KBM-7 (cell line): ENCODE results near the gene P2RY2.
"Not testable (repeated sequence)": the region's sequence is repeated elsewhere in the genome, so short reads cannot be mapped to it uniquely, and the experiment has no call there.

ENCODE experiments used
- DNase-seq: peaks from one replicate; pipeline ENCODE4 v3.0.0-alpha.2; 2015
- in situ Hi-C: fragments of 300-500 bp; cut with MboI; formaldehyde crosslinking; loops from 2 replicates; pipeline ENCODE4 v1.14.3; 2020; ENCODE audit warnings: low sequenced_read_pairs, low pct_unique_long_range_greater_than_20kb, mixed read lengths

Gene P2RY2

DNA sequence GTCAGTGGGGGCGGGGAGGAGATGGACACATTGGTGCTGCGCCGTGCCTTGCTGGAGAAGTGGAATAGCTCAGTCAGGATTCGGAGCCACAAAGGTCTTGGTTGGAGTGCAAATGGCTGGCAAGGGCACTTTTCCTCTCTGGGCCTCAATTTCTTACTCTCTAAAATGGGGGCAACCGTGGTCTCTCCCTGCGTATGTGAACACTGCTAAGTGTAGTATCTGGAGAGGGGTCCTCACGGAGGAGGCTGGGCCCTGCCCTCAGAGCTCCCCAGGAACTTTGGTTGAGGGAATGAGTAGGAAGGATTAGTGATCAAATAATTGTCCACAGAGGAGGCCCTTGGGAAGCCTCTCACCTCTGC is 54.6 kb downstream of the P2RY2 start:
- no peak for DNase-seq
- in situ Hi-C loops: no loop called here

DNA sequence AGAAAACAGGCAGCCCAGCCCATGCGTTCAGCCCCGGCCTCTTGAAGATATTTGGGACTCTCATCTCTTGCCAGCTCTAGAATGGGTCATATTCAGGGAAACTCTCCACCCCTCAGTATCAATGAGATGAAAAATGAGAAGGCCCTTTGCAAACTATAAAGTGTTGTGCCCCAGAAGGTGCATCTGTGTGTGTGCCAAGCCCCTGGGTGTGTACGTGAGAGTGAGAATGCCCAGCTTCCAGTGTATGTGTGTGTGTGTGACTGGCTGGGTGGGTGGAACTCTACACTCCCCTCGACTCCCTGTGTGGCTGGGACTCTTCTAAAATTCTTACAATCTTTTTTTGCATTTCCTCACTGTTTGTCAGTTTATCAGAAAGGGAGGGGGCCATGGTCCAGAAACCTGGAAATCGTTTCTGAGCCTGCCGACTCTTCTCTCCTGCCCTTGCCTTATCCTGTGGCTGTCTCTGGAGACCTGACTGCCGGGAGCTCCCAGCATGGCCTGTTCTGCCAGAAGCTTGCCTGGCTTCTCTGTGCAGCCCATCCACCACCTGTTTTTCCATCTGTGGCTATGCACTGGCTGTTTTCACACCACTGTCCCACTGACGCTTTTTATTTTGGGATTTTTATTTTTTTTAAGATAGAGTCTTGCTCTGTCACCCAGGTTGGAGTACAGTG is 55.3 kb downstream of the P2RY2 start:
- in situ Hi-C loops: no loop called here
- DNase-seq: no peak

DNA sequence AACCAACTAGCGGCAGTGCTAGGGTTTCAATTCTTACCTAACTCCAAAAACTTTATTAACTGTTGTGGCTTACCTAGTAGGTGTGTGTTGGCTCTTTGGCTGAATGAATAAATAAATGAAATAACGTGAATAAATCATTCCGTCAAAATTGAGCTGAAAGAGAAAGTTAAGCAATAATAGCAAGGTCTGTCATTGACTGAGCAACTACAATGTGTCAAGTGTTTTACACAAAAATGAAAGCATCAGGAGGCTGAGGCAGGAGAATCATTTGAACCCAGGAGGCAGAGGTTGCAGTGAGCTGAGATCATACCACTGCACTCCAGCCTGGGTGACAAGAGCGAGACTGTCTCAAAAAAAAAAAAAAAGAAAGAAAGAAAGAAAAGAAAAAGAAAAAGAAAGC is 56.1 kb downstream of the P2RY2 start:
- in situ Hi-C loops, DNase-seq: not testable (repeated sequence)

DNA sequence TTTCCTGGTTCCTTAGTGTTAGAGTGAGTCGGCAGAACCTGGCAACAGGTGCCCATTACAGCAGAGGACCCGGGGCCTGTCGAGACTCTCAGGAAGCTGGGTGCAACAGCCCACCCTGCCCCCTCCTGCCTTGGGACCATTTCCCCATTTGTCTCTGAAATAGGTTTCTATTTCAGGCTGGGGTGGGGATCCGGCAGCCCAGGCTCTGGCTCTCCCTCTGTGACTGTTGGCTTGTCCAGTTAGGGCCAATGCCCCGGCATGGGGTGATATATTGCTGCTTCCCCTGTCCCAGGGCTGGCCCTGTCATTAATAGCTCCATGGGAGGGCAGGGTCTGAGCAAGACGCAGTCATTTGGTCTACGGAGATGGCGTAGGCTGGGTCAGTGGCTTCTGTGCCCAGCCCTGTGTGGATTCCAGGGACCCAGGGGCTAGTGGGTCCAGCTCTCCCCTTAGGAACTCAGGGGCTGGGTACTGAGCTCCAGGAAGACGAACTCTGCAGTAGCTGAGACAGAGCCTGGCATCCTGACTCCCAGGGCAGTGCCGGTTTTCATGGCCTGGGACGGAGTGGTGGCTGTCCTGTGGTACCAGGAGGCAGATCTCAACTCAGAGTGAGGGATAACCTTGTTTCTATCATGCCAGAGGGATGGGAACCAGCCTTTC is 56.8 kb downstream of the P2RY2 start:
- in situ Hi-C loops: no loop called here
- DNase-seq: no peak

DNA sequence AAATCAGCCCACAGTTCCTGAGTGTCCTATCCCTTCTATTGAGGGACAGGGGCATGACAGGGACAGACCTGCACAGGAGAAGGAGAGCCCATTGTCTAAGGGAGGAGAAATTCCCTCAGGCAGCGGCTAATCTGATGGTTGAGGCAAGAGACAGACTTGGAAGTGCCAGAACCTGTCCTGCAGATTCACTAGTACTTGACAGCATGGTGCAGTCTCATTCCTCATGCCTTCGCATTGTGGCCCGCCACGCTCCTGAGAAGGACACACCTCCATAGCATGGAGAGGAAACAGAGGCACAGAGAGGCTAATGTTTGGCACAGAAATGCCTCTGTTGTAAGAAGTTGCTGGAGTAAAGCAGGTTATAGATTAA is 57.3 kb downstream of the P2RY2 start:
- in situ Hi-C loops: no loop called here
- no peak for DNase-seq

DNA sequence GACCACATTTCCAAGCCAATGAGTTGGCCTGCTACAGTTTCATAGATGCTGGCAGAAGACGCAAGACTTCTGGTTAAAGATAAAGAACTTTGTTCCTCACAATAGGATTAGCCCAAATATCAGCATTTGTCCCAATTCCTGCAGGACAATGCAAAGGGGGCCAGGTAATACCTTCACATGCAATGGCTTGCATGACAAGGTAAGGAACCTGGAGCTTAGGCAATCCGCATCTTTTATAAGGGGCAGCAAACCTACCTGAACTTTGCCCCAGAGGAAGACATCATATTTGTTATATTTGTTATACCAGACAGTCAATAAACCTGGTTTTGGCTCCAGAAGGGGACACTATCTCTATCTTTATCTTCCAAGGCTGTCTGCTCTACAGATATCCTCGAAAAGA is 59.4 kb downstream of the P2RY2 start:
- no peak for DNase-seq
- in situ Hi-C loops: no loop called here

DNA sequence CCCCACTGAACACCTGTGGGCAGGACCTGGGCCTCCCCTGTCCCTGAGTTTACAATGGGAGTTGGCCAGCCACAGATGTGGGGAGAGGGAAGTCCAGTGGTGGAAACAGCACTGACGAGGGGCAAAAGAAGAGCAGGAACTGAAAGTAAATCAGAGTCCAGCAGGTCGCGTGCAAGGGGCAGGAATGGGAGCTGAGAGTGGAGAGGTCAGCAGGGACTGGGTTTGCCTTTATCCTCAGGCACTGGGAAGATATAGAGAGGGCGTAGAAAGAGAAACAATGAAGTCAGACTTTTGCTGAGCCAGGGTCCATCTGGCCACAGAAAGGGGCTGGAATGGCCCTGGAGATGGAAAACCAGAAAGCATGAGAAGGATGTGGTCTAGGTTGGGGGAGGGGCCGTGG is 62.5 kb downstream of the P2RY2 start:
- in situ Hi-C loops: no loop called here
- no peak for DNase-seq

DNA sequence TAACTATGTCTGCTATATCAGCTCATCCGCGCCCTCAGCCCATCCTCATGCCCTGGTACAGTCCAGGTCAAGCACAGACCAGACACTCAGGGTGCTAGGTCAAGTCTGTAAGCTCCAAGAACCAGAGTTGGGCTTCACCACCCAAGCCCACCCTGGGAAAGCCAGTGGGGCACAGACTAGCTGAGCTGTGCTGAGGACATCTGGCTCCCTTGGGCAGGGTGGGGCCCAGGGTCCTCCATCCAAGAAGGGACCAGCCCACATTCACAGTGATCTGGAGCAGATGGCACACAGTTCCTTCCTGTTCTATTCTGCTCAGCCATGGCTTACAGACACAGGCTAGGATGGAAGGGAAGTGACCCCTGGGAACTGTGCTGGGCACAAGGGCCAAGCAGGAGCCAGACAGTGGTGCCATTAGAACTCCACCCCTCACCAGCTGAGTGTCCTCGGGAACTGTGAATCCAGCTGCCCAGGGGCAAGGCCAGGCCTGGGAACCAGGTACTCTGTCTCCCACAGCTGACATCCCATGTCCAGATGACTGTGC is 63.2 kb downstream of the P2RY2 start:
- in situ Hi-C loops: no loop called here
- DNase-seq: no peak

DNA sequence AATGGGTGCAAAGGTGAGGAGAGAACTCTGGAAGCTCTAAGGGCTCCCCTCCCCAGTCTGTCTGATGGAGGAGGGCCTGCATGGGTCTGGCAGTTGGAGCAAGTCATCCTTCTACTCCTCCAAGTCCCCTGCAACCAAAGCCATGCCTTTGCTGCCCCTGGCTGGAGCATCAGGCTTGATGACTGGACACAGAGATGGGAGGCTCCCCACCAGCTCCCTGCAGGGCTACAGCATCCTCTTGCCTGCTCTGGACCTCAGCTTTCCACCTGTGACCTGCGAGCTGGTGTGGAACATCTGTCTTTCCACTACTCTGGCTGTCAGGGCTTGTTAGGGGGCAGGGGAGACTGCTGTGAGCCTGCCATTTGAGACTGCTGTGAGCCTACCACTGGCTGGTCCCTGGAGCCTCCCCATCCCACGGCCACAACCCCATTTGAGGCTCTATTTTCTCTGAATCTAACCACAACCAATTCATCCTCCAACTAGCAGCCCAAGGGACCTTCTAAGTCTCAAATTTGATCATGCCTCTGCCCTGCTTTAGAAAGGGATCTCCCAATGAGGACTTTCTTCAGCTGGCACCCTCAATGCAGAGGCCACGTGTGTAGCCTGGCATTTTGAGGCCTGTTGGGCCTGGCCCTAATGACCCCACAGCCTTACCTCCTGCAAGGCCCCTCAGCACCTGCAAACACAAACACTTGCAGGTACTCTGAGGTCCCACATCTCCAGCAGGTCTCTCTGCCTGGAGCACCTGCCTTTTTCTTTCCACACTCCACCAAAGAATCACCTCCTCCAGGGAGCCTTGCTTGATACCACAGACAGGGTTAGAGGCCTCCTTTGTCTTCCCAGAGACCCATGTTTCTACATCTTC is 63.9 kb downstream of the P2RY2 start:
- in situ Hi-C loops: no loop called here
- DNase-seq: no peak

DNA sequence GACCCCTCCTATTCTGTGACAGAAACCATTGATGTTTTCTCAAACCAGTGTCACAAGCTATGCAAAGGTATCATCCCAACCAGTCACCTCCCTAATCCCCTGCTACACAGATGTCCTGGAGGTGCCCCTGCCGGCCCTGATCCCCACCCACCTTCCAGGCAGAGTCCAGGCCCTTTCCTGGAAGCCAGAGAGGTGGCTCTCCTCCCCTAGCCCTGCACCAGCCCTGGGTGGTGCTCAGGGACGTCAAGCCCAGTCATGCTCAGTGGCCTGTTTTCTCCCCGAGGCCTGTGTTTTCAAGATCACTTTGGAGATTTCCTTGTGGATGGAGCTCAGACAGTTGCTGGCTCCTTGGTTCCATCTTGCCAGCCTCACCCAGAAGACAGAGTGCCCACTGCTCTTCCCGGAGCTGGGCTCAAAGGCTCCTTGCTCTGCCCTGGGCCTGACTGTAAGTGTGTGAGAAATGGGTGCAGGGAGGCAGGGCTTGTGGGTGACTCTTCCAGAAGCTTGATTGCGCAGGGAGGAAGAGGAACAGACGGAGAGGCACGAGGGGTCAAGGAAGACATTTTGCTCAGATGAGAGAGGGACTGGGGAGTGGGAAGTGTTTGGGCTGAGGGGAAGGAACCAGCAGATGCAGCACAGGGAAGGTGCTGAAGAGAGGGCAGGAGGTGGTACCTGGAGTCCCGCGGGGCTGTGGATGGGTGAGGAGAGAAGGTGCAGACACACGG is 65.4 kb downstream of the P2RY2 start:
- in situ Hi-C loops: no loop called here
- DNase-seq: no peak

DNA sequence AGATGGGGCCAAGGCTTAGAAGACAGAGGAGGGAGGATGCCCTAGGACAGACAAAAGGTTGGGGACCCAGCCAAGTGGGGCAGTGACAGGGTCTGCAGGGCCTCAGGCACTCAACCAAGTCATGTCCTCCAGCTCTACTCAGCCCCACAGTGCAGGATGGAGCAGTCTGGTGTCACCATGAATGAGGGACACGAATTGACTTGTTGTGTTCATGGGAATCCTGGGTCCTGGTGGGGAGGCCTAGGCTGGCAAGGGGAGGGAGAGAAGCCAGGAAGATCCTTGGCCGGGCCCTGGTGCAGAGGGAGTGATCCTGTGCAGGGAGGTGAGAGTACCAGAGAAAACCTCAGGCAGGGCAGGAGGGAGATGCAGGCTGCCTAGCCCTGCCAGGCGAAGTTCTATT is 66.0 kb downstream of the P2RY2 start:
- in situ Hi-C loops: no loop called here
- no peak for DNase-seq

DNA sequence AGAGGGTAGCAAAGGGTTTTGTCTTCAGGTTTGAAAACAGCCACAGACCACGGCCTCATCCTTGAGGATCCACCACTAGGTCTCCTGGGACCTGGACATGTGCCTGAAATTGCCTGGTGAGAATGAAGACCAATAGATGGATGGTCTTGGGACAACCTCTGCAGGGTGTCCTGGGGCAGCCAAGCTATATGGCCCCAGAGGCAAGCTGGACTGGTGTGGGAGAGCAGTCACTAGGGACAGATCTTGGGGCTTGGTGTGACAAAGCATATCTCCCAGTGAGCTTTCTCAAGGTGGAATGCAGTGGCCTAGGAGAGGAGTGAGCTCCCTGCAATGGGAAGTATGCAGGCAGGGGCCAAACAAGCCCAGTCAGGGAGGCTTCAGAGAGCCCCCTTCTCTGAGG is 67.6 kb downstream of the P2RY2 start:
- in situ Hi-C loops: no loop called here
- DNase-seq: no peak
